ENCODE data around the gene PHLDA1.

PHLDA1 gene

DNA sequence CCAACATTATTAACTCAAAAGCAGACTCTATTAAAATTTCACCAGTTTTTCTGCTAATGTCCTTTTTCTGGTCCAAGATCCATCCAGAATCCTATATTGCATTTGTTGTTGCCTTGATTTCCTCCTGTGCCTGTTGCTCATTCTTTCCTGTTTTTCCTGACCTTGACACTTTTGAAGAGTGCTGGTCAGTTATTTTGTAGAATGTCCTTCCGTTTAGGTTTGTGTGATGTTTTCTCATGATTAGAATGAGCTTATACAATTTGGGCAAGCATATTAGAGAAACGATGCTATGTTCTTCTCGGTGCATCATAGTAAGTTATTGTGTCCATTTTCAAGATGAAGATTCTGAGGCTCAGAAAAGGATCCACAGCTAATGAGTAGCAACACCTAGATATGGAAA, 33.9 kb downstream of the PHLDA1 start:
- no peak overlapping the region for H2BK12ac ChIP-seq (ENCODE audit: low read length in 2 of 2)
- no peak overlapping the region for H2AFZ ChIP-seq (ENCODE audit: low read depth, low read length)
- H2AK5ac ChIP-seq (ENCODE audit: low read length, severe bottlenecking) = no peak overlapping the region
- H3K27me3 ChIP-seq (ENCODE audit: control insufficient read depth in 1 of 2, insufficient read depth in 1 of 2, low read length in 2 of 2) = no peaks in the 10 kb centered on the region
- no peaks in the 10 kb centered on the region for H3K36me3 ChIP-seq (ENCODE audit: control insufficient read depth in 1 of 2, insufficient read depth in 2 of 2, low read depth in 1 of 2, low read length in 2 of 2)
- H3K4ac ChIP-seq (ENCODE audit: low read depth in 1 of 2, low read length in 2 of 2) = no peak overlapping the region
- 55% methylated on average over 3 of the region's 3 CpGs for WGBS
- H3K9ac ChIP-seq (ENCODE audit: low read length) = peak overlapping the region; percentile 7
- H3K27ac ChIP-seq (ENCODE audit: low read length, poor library complexity, severe bottlenecking) = no peak overlapping the region
- no peaks in the 10 kb centered on the region for H3K79me1 ChIP-seq (replicated peaks; ENCODE audit: low read length, poor library complexity, severe bottlenecking)
- H4K8ac ChIP-seq (ENCODE audit: low read length) = no peak overlapping the region
- no peak overlapping the region for H3K4me3 ChIP-seq (ENCODE audit: insufficient read depth in 1 of 2, low read depth in 1 of 2, low read length in 2 of 2)
- H3K14ac ChIP-seq (ENCODE audit: low read length in 2 of 2) = no peak overlapping the region
- H4K91ac ChIP-seq (ENCODE audit: low read length) = no peak overlapping the region
- H3K4me2 ChIP-seq (ENCODE audit: low read length, poor library complexity, severe bottlenecking) = no peak overlapping the region
- H3K18ac ChIP-seq (ENCODE audit: low read depth in 1 of 2, low read length in 2 of 2) = no peak overlapping the region
- H3K23ac ChIP-seq (ENCODE audit: low read length in 2 of 2) = no peak overlapping the region
- no peak overlapping the region for H2BK15ac ChIP-seq (ENCODE audit: low read depth, poor library complexity, severe bottlenecking)
- H3K4me1 ChIP-seq (ENCODE audit: control insufficient read depth, insufficient read depth, low read depth, low read length) = peaks cover 1% of the 10 kb centered on the region
- H3K9me3 ChIP-seq (ENCODE audit: control insufficient read depth, low read length) = no peaks in the 10 kb centered on the region
- H2BK5ac ChIP-seq (ENCODE audit: low read depth, low read length, poor library complexity, severe bottlenecking) = no peak overlapping the region
- DNase-seq = no peak
- H2BK120ac ChIP-seq (ENCODE audit: low read depth, low read length) = no peak overlapping the region

DNA sequence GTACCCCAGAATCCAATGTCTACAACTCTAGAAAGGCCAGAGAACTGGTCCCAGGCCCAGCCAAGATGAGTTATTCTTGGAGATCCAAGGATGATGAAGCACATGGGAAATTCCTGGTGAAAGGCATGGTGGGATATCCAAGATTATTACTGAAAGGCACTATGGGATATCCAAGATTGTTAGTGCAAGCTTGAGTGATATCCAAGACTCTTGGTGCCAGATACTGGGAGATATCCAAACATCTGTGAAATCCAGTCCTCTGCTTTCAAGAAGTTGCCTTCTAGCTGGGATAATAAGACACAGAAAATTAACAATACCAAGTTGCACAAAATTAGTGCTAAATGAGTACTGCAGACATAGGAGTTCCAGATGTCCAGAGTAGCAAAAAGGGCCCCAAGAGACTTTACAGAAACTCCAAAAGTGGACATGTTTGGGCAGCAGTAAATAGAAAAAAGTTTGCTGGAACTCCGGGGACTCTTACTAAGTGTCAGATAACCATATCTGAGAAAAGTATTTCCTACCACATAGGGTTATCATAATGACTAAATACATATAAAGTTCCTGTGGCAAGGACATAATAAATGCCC, 34.6 kb downstream of the PHLDA1 start:
- Histone ChIP-seq H3K4me2 (ENCODE audit: low read length, poor library complexity, severe bottlenecking) (no peak overlapping the region), H3K9me3 (ENCODE audit: control insufficient read depth, low read length) (no peaks in the 10 kb centered on the region), H2AK5ac (ENCODE audit: low read length, severe bottlenecking) (peak overlapping the region; percentile 80), H2AFZ (ENCODE audit: low read depth, low read length) (no peak overlapping the region), H3K4ac (ENCODE audit: low read depth in 1 of 2, low read length in 2 of 2) (peak overlapping the region in 1 of 2 experiments; percentile 11), H3K27me3 (ENCODE audit: control insufficient read depth in 1 of 2, insufficient read depth in 1 of 2, low read length in 2 of 2) (no peaks in the 10 kb centered on the region), H4K8ac (ENCODE audit: low read length) (no peak overlapping the region), H2BK120ac (ENCODE audit: low read depth, low read length) (no peak overlapping the region), H3K4me1 (ENCODE audit: control insufficient read depth, insufficient read depth, low read depth, low read length) (peaks cover 1% of the 10 kb centered on the region), H3K18ac (ENCODE audit: low read depth in 1 of 2, low read length in 2 of 2) (peak overlapping the region in 1 of 2 experiments; percentile 37), H3K79me1 (replicated peaks; ENCODE audit: low read length, poor library complexity, severe bottlenecking) (no peaks in the 10 kb centered on the region), H3K36me3 (ENCODE audit: control insufficient read depth in 1 of 2, insufficient read depth in 2 of 2, low read depth in 1 of 2, low read length in 2 of 2) (no peaks in the 10 kb centered on the region), H2BK15ac (ENCODE audit: low read depth, poor library complexity, severe bottlenecking) (no peak overlapping the region), H4K91ac (ENCODE audit: low read length) (no peak overlapping the region), H3K23ac (ENCODE audit: low read length in 2 of 2) (no peak overlapping the region), H2BK5ac (ENCODE audit: low read depth, low read length, poor library complexity, severe bottlenecking) (no peak overlapping the region), H3K27ac (ENCODE audit: low read length, poor library complexity, severe bottlenecking) (no peak overlapping the region), H3K4me3 (ENCODE audit: insufficient read depth in 1 of 2, low read depth in 1 of 2, low read length in 2 of 2) (no peak overlapping the region), H2BK12ac (ENCODE audit: low read length in 2 of 2) (no peak overlapping the region), H3K9ac (ENCODE audit: low read length) (peak overlapping the region; percentile 7), H3K14ac (ENCODE audit: low read length in 2 of 2) (no peak overlapping the region)
- no CpG with 5 or more reads among the region's 1 CpG for whole genome bisulfite sequencing
- no peak for DNase-seq

DNA sequence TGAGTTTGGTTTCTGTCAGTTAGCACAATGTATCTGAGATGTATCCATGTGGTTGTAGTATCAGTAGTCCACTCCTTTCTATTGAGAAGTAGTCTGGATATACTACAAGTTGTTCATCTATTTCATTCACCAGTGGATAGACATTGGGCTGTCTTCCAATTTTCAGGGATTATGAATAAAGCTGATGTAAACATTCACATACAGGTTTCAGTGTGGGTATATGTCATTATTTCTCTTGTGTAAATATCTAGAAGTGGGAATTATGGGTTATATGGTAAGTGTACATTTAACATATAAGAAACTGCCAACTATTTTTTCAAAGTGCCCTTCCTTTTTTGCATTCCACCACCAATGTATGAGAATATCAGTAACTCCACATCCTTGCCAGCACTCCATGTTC, 35.9 kb downstream of the PHLDA1 start:
- H2AK5ac ChIP-seq (ENCODE audit: low read length, severe bottlenecking) = no peak overlapping the region
- no peak overlapping the region for H3K4me3 ChIP-seq (ENCODE audit: insufficient read depth in 1 of 2, low read depth in 1 of 2, low read length in 2 of 2)
- no peak overlapping the region for H2AFZ ChIP-seq (ENCODE audit: low read depth, low read length)
- H3K27me3 ChIP-seq (ENCODE audit: control insufficient read depth in 1 of 2, insufficient read depth in 1 of 2, low read length in 2 of 2) = no peaks in the 10 kb centered on the region
- no peak overlapping the region for H3K23ac ChIP-seq (ENCODE audit: low read length in 2 of 2)
- no peak overlapping the region for H2BK5ac ChIP-seq (ENCODE audit: low read depth, low read length, poor library complexity, severe bottlenecking)
- H3K27ac ChIP-seq (ENCODE audit: low read length, poor library complexity, severe bottlenecking) = no peak overlapping the region
- H3K4ac ChIP-seq (ENCODE audit: low read depth in 1 of 2, low read length in 2 of 2) = no peak overlapping the region
- no peak overlapping the region for H2BK15ac ChIP-seq (ENCODE audit: low read depth, poor library complexity, severe bottlenecking)
- H4K91ac ChIP-seq (ENCODE audit: low read length) = no peak overlapping the region
- peaks cover 1% of the 10 kb centered on the region for H3K4me1 ChIP-seq (ENCODE audit: control insufficient read depth, insufficient read depth, low read depth, low read length)
- H3K79me1 ChIP-seq (replicated peaks; ENCODE audit: low read length, poor library complexity, severe bottlenecking) = no peaks in the 10 kb centered on the region
- no peak overlapping the region for H3K14ac ChIP-seq (ENCODE audit: low read length in 2 of 2)
- no peak overlapping the region for H3K9ac ChIP-seq (ENCODE audit: low read length)
- no peaks in the 10 kb centered on the region for H3K9me3 ChIP-seq (ENCODE audit: control insufficient read depth, low read length)
- H3K4me2 ChIP-seq (ENCODE audit: low read length, poor library complexity, severe bottlenecking) = no peak overlapping the region
- H3K18ac ChIP-seq (ENCODE audit: low read depth in 1 of 2, low read length in 2 of 2) = no peak overlapping the region
- H3K36me3 ChIP-seq (ENCODE audit: control insufficient read depth in 1 of 2, insufficient read depth in 2 of 2, low read depth in 1 of 2, low read length in 2 of 2) = no peaks in the 10 kb centered on the region
- no peak overlapping the region for H2BK120ac ChIP-seq (ENCODE audit: low read depth, low read length)
- DNase-seq = no peak
- H2BK12ac ChIP-seq (ENCODE audit: low read length in 2 of 2) = no peak overlapping the region
- no peak overlapping the region for H4K8ac ChIP-seq (ENCODE audit: low read length)

DNA sequence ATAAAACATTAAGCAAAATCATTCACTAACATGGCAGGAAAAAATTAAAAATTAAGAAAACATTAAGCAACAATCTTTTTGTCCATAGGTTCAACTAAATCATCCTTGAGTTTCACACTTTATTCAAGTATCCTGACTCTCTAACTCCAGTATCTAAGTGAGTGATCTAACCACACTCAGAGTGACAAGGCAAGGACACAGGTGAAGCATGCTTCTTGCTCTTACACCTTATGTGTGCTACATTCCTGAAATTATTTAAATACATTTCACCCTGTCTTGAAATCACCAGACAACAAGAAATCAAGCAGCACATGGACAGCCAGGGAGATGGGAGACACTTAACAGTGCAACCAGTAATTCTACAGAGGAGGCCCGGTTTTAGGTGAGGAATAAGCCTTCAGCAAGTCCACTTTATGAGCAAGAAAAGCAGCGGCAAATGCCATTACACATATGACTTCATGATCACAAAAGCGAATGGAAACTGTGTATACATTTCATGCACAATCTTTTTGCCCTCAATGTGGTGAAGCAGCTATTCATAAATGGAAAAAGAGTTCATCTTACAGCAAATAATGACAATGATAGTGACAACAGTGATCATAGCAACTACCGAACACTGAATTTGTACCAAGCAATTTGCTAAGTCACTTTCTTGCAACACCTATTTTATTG, 37.4 kb downstream of the PHLDA1 start:
- H3K23ac ChIP-seq (ENCODE audit: low read length in 2 of 2) = no peak overlapping the region
- H2BK12ac ChIP-seq (ENCODE audit: low read length in 2 of 2) = peak overlapping the region in 1 of 2 experiments; percentile 66
- peak overlapping the region in 1 of 2 experiments; percentile 38 for H3K18ac ChIP-seq (ENCODE audit: low read depth in 1 of 2, low read length in 2 of 2)
- no peaks in the 10 kb centered on the region for H3K36me3 ChIP-seq (ENCODE audit: control insufficient read depth in 1 of 2, insufficient read depth in 2 of 2, low read depth in 1 of 2, low read length in 2 of 2)
- H3K27me3 ChIP-seq (ENCODE audit: control insufficient read depth in 1 of 2, insufficient read depth in 1 of 2, low read length in 2 of 2) = no peaks in the 10 kb centered on the region
- H3K9me3 ChIP-seq (ENCODE audit: control insufficient read depth, low read length) = no peaks in the 10 kb centered on the region
- H3K79me1 ChIP-seq (replicated peaks; ENCODE audit: low read length, poor library complexity, severe bottlenecking) = no peaks in the 10 kb centered on the region
- no peak overlapping the region for H3K27ac ChIP-seq (ENCODE audit: low read length, poor library complexity, severe bottlenecking)
- no peak overlapping the region for H2AK5ac ChIP-seq (ENCODE audit: low read length, severe bottlenecking)
- H3K14ac ChIP-seq (ENCODE audit: low read length in 2 of 2) = no peak overlapping the region
- 83% methylated on average over 3 of the region's 4 CpGs for WGBS
- no peak overlapping the region for H2BK5ac ChIP-seq (ENCODE audit: low read depth, low read length, poor library complexity, severe bottlenecking)
- H3K4me3 ChIP-seq (ENCODE audit: insufficient read depth in 1 of 2, low read depth in 1 of 2, low read length in 2 of 2) = no peak overlapping the region
- no peak overlapping the region for H2BK15ac ChIP-seq (ENCODE audit: low read depth, poor library complexity, severe bottlenecking)
- H3K4ac ChIP-seq (ENCODE audit: low read depth in 1 of 2, low read length in 2 of 2) = no peak overlapping the region
- H4K91ac ChIP-seq (ENCODE audit: low read length) = no peak overlapping the region
- DNase-seq = no peak
- no peak overlapping the region for H2BK120ac ChIP-seq (ENCODE audit: low read depth, low read length)
- no peak overlapping the region for H4K8ac ChIP-seq (ENCODE audit: low read length)
- H3K4me1 ChIP-seq (ENCODE audit: control insufficient read depth, insufficient read depth, low read depth, low read length) = peaks cover 1% of the 10 kb centered on the region
- H3K4me2 ChIP-seq (ENCODE audit: low read length, poor library complexity, severe bottlenecking) = no peak overlapping the region
- H3K9ac ChIP-seq (ENCODE audit: low read length) = no peak overlapping the region
- no peak overlapping the region for H2AFZ ChIP-seq (ENCODE audit: low read depth, low read length)
